Left lobe of liver (tissue), 2 donors: ENCODE results near the gene TUBGCP6. TPM values are rescaled to one million over a fixed set of nuclear protein-coding genes. Genes with fewer than 3 reads are reported as not detected.
"Not testable (repeated sequence)": the region's sequence is repeated elsewhere in the genome, so short reads cannot be mapped to it uniquely, and the experiment has no call there.

Source experiments
- ATAC-seq: fragments of 200-7000 bp; cut with Tn5 transposase; one replicate; pipeline ENCODE4 v1.9.1; 2020; ENCODE audit warnings: mild to moderate bottlenecking, moderate library complexity
- DNase-seq: peaks from one replicate; pipeline ENCODE4 v3.0.0-alpha.2; 2020; ENCODE audit warnings: low spot score
- total RNA-seq: library from RNA; stranded (reverse); gene quantifications from one replicate; pipeline ENCODE4 v1.2.1, GENCODE V29; 2021
- donor health status: DM: no; HTN: no; CAD: no; lungs with moderate emphysema.
- donor health status: DM: no; HTN: yes; CAD: no.

The TUBGCP6 gene
- total RNA-seq, 1 donor from 2014 or later, result 21.3 TPM

GRCh38 chr22:50280708-50281383 is 36.0 kb upstream of the TUBGCP6 start:
- DNase-seq (no peak), ATAC-seq (no peak)

- DNase-seq (no peak), ATAC-seq (no peak)
These were observed 35.3 kb upstream of the TUBGCP6 start for GRCh38 chr22:50280022-50280707.

GRCh38 chr22:50278956-50279619 is 34.3 kb upstream of the TUBGCP6 start:
- ATAC-seq (no peak), DNase-seq (no peak)

GRCh38 chr22:50278461-50278860 is 33.6 kb upstream of the TUBGCP6 start:
- ATAC-seq, result no peak
- DNase-seq, result no peak

- DNase-seq, result no peak
- no peak for ATAC-seq
These were observed 32.9 kb upstream of the TUBGCP6 start for GRCh38 chr22:50277761-50278160.

GRCh38 chr22:50276143-50276542 is 31.3 kb upstream of the TUBGCP6 start:
- peak; percentile 69 for DNase-seq
- peak; percentile 68 for ATAC-seq

GRCh38 chr22:50275181-50276055 is 30.6 kb upstream of the TUBGCP6 start:
- DNase-seq, result no peak

GRCh38 chr22:50274771-50275170 is 29.9 kb upstream of the TUBGCP6 start:
- no peak for DNase-seq
- ATAC-seq, result no peak

More at GRCh38 chr22:50275181-50276055, 30.6 kb upstream of the TUBGCP6 start:
- ATAC-seq, result no peak

- DNase-seq, result no peak
- ATAC-seq, result peak; percentile 48
These were observed 29.5 kb upstream of the TUBGCP6 start for GRCh38 chr22:50274311-50274710.

- ATAC-seq, DNase-seq: not testable (repeated sequence)
These were observed 29.0 kb upstream of the TUBGCP6 start for GRCh38 chr22:50273781-50274180.

GRCh38 chr22:50273352-50273751 is 28.5 kb upstream of the TUBGCP6 start:
- not testable (repeated sequence) for ATAC-seq, DNase-seq

- ATAC-seq, result no peak
- no peak for DNase-seq
These were observed 27.4 kb upstream of the TUBGCP6 start for GRCh38 chr22:50272044-50272802.

- DNase-seq (no peak), ATAC-seq (peak; percentile 48)
These were observed 26.7 kb upstream of the TUBGCP6 start for GRCh38 chr22:50271519-50271970.

GRCh38 chr22:50270666-50271394 is 26.0 kb upstream of the TUBGCP6 start:
- ATAC-seq (peak; percentile 57), DNase-seq (peak; percentile 77)

GRCh38 chr22:50269970-50270665 is 25.3 kb upstream of the TUBGCP6 start, which contains the start of gene MAPK11:
Gene MAPK11 (minus strand): TSS chr22:50270380. CDS start chr22:50270292, 88 bp downstream.
- ATAC-seq (peak; percentile 41), DNase-seq (no peak)

- ATAC-seq (no peak), DNase-seq (no peak)
These were observed 24.7 kb upstream of the TUBGCP6 start for GRCh38 chr22:50269573-50269969.

GRCh38 chr22:50268655-50269113 is 23.9 kb upstream of the TUBGCP6 start:
- DNase-seq, result peak; percentile 82
- ATAC-seq, result peak; percentile 49

- ATAC-seq (peak; percentile 69), DNase-seq (peak; percentile 80)
These were observed 23.0 kb upstream of the TUBGCP6 start for GRCh38 chr22:50267591-50268390.
